ENCODE data around the gene PDZD7. TPM values are rescaled to one million over a fixed set of nuclear protein-coding genes. Genes with fewer than 3 reads are reported as not detected.

PDZD7 gene
- total RNA-seq, 1 experiment from 2014 or later = 1.8 TPM

DNA sequence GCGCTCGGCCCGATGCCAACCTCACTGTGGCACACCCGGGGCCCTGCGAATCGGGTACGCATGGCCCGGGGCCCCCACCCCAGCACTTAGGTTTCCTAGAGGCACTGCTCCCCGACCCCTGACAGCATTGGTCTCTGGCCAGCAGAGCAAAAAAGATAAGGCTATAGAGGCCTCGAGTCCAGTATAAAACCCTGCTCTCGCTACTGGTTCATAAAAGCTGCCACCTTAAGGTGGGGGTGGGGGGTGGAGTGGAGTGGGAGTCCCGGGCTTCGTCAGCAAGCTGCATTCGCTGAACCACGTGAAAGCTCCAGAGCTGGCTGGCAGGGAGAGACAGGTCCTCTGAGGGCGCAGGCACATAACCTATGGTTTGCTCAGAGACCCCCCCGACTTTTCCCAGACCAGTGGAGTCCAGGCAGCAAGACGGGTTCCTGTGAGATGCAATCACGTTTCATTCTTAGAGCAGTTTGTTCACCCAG, 32.2 kb upstream of the PDZD7 start:
- ATAC-seq (no peak), DNase-seq (ENCODE audit: low read depth, low spot score) (no peak)
- Histone ChIP-seq H3K36me3 (ENCODE audit: control insufficient read depth, insufficient read depth, low read length) (peaks cover 6% of the 10 kb centered on the region; the same call in 1 of the 2 replicates), H3K9me3 (ENCODE audit: control insufficient read depth, insufficient read depth, low read depth, low read length) (no peaks in the 10 kb centered on the region), H3K4me3 (ENCODE audit: low read depth in 2 of 2, low read length in 2 of 2) (peak overlapping the region; percentile 76 to 77), H3K4me1 (ENCODE audit: control insufficient read depth, insufficient read depth, low read length) (peaks cover 52% of the 10 kb centered on the region), H3K27ac (ENCODE audit: low read length) (peak overlapping the region; percentile 99), H3K27me3 (ENCODE audit: control insufficient read depth, insufficient read depth, low read length) (no peaks in the 10 kb centered on the region)
- POLR2A ChIA-PET = no interaction called here
- CTCF ChIA-PET = interaction anchor here (0.7 to 2.2 kb wide), 2 partner anchors 21 to 37 kb away, joined by 3 to 19 read pairs; no protein-coding TSS in a partner anchor
- in situ Hi-C loops (cut with HindIII; ENCODE audit: low pct_unique_long_range_greater_than_20kb, low sequenced_read_pairs) = no loop called here
- no peak for TF ChIP-seq CTCF (IDR thresholded peaks at IDR 0.05)
- TF ChIP-seq SIN3A (IDR thresholded peaks at IDR 0.05; ENCODE audit: borderline replicate concordance, insufficient read depth, low read depth, low read length) = no peak
- no peak for TF ChIP-seq TCF7L2 (IDR thresholded peaks at IDR 0.05; ENCODE audit: low read depth, low read length)
- no peak for TF ChIP-seq POLR2AphosphoS5 (IDR thresholded peaks at IDR 0.05; ENCODE audit: low read depth, low read length)
- TF ChIP-seq, protein P1, sequence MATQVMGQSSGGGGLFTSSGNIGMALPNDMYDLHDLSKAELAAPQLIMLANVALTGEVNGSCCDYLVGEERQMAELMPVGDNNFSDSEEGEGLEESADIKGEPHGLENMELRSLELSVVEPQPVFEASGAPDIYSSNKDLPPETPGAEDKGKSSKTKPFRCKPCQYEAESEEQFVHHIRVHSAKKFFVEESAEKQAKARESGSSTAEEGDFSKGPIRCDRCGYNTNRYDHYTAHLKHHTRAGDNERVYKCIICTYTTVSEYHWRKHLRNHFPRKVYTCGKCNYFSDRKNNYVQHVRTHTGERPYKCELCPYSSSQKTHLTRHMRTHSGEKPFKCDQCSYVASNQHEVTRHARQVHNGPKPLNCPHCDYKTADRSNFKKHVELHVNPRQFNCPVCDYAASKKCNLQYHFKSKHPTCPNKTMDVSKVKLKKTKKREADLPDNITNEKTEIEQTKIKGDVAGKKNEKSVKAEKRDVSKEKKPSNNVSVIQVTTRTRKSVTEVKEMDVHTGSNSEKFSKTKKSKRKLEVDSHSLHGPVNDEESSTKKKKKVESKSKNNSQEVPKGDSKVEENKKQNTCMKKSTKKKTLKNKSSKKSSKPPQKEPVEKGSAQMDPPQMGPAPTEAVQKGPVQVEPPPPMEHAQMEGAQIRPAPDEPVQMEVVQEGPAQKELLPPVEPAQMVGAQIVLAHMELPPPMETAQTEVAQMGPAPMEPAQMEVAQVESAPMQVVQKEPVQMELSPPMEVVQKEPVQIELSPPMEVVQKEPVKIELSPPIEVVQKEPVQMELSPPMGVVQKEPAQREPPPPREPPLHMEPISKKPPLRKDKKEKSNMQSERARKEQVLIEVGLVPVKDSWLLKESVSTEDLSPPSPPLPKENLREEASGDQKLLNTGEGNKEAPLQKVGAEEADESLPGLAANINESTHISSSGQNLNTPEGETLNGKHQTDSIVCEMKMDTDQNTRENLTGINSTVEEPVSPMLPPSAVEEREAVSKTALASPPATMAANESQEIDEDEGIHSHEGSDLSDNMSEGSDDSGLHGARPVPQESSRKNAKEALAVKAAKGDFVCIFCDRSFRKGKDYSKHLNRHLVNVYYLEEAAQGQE (IDR thresholded peaks at IDR 0.05; ENCODE audit: insufficient read depth in 1 of 2, low read depth in 2 of 2, low read length in 1 of 2) = no peak
- no TSS peak for BruUV-seq (replicated peaks)
- intact Hi-C loops (cut with micrococcal nuclease; ENCODE audit: unreplicated experiment) = no loop called here

- TF ChIP-seq TCF7L2 (IDR thresholded peaks at IDR 0.05; ENCODE audit: low read depth, low read length) (no peak), CTCF (IDR thresholded peaks at IDR 0.05) (peak; percentile 95)
- Histone ChIP-seq H3K4me1 (ENCODE audit: control insufficient read depth, insufficient read depth, low read length) (peaks cover 52% of the 10 kb centered on the region), H3K4me3 (ENCODE audit: low read depth in 2 of 2, low read length in 2 of 2) (peak overlapping the region; percentile 76 to 77), H3K27me3 (ENCODE audit: control insufficient read depth, insufficient read depth, low read length) (no peaks in the 10 kb centered on the region), H3K27ac (ENCODE audit: low read length) (peak overlapping the region; percentile 99), H3K36me3 (ENCODE audit: control insufficient read depth, insufficient read depth, low read length) (peaks cover 6% of the 10 kb centered on the region; the same call in 1 of the 2 replicates), H3K9me3 (ENCODE audit: control insufficient read depth, insufficient read depth, low read depth, low read length) (no peaks in the 10 kb centered on the region)
- ATAC-seq (peak; percentile 31), DNase-seq (ENCODE audit: low read depth, low spot score) (no peak)
- POLR2A ChIA-PET = interaction anchor here (0.6 to 1.2 kb wide), 2 partner anchors 11 to 1010 kb away, joined by 5 to 12 read pairs; no protein-coding TSS in a partner anchor
- intact Hi-C loops (cut with micrococcal nuclease; ENCODE audit: unreplicated experiment) (no loop called here), in situ Hi-C loops (cut with HindIII; ENCODE audit: low pct_unique_long_range_greater_than_20kb, low sequenced_read_pairs) (no loop called here)
- CTCF ChIA-PET = interaction anchor here (0.7 to 2.2 kb wide), 5 partner anchors 12 to 141 kb away, joined by 3 to 19 read pairs (median 3); no protein-coding TSS in a partner anchor
- no TSS peak for BruUV-seq (replicated peaks)
Measured at GRCh38 chr10:101062232-101063049, 31.5 kb upstream of the PDZD7 start.
